Left lung (tissue), 10 donors: ENCODE results near the gene DAZAP2. TPM values are rescaled to one million over a fixed set of nuclear protein-coding genes. Genes with fewer than 3 reads are reported as not detected.
A peak's percentile ranks its signal among the peaks of the same experiment; 100 is the strongest.

Source experiments
- ATAC-seq: fragments of 200-7000 bp; cut with Tn5 transposase; one replicate; pipeline ENCODE4 v1.9.1; 2020; ENCODE audit warnings: moderate library complexity
- DNase-seq, 4 donors: peaks; one replicate each; pipeline ENCODE4 v3.0.0-alpha.2; 2013 to 2020
- H3K27ac ChIP-seq, 2 donors: fragments of 200-600 bp; sonication (generic) in 1 of 2; one replicate each; pipeline versions ENCODE4 v1.5.0 to v1.8.0; 2020 to 2021
- H3K27me3 ChIP-seq, 2 donors: fragments of 200-600 bp; sonication (generic) in 1 of 2; one replicate each; pipeline versions ENCODE4 v1.5.0 to v1.8.0; 2020 to 2021
- H3K36me3 ChIP-seq, 2 donors: fragments of 200-600 bp; sonication (generic) in 1 of 2; one replicate each; pipeline versions ENCODE4 v1.5.0 to v1.8.0; 2020 to 2021
- H3K4me1 ChIP-seq, 2 donors: fragments of 200-600 bp; one replicate each; pipeline ENCODE4 v1.8.0; 2021
- H3K4me3 ChIP-seq, 2 donors: fragments of 200-600 bp; sonication (generic) in 1 of 2; one replicate each; pipeline versions ENCODE4 v1.5.0 to v1.8.0; 2020 to 2021; ENCODE audit warnings: mild to moderate bottlenecking in 1 of 2
- H3K9me3 ChIP-seq, 2 donors: fragments of 200-600 bp; sonication (generic) in 1 of 2; one replicate each; pipeline versions ENCODE4 v1.5.0 to v1.8.0; 2020 to 2021
- intact Hi-C, 2 donors: fragments of 100-400 bp; cut with DNase I; formaldehyde crosslinking; loops; one replicate each; pipeline versions ENCODE4 v1.11.2 to v1.14.2; 2022
- polyA plus RNA-seq, 6 donors: library from polyadenylated mRNA; unstranded; fragments of 120-200 nt; gene quantifications; one replicate each; pipeline ENCODE4 v1.2.1, GENCODE V29; 2013; ENCODE audit not compliant: insufficient read length in 6 of 6
- total RNA-seq, 2 donors: library from RNA; stranded (reverse); fragmentation: NEBNext Ultra II Directional; extraction: Animal tissue kit (Norgen Biotek cat#: 25700); gene quantifications; one replicate each; pipeline ENCODE4 v1.2.1, GENCODE V29; 2021
- TF ChIP-seq, protein P1 (sequence below), 2 donors: fragments of 200-600 bp; sonication (generic) in 1 of 2; IDR thresholded peaks; one replicate each; pipeline versions ENCODE4 v1.5.0 to v1.8.0; 2021; ENCODE audit warnings: antibody characterized with exemption in 2 of 2
- donor health status: DM: no; HTN: yes; CAD: no.
- donor health status: DM: no; HTN: no; CAD: no.

Gene DAZAP2
- total and polyA plus RNA-seq, 8 donors = 184 to 224 (median 212) TPM

DNA sequence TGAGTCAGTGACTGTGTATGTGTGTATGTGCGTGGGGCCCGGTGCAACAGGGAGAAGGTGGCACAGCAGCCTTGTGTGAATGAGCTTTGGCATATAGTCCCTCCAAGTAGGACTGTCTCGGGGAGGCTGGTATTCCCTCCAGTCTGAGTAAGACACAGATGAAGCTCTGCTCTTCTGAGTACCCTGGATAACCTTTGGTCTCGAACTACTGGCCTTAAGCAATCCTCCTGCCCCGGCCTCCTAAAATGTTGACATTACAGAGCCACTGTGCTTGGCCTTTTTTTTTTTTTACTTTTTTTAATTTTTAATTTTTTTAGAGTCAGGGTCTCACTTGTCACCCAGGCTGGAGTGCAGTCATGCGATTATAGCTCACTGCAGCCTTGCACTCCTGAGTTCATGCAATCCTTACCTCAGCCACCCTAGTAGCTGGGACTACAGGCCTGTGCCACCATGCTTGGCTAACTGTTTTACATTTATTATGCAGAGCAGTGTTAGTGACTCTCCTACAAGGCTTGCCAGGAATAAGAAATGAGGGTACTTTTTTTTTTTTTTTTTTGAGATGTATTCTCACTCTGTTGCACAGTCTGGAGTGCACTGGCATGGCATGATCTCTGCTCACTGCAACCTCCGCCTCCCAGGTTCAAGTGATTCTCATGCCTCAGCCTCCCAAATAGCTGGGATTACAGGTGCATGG, 9.4 kb upstream of the DAZAP2 start:
- no peak overlapping the region for H3K27ac ChIP-seq
- no peak overlapping the region for H3K4me3 ChIP-seq
- no peaks in the 10 kb centered on the region for H3K36me3 ChIP-seq
- TF ChIP-seq, protein P1, sequence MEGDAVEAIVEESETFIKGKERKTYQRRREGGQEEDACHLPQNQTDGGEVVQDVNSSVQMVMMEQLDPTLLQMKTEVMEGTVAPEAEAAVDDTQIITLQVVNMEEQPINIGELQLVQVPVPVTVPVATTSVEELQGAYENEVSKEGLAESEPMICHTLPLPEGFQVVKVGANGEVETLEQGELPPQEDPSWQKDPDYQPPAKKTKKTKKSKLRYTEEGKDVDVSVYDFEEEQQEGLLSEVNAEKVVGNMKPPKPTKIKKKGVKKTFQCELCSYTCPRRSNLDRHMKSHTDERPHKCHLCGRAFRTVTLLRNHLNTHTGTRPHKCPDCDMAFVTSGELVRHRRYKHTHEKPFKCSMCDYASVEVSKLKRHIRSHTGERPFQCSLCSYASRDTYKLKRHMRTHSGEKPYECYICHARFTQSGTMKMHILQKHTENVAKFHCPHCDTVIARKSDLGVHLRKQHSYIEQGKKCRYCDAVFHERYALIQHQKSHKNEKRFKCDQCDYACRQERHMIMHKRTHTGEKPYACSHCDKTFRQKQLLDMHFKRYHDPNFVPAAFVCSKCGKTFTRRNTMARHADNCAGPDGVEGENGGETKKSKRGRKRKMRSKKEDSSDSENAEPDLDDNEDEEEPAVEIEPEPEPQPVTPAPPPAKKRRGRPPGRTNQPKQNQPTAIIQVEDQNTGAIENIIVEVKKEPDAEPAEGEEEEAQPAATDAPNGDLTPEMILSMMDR (IDR thresholded peaks at IDR 0.05) = no peak
- no peak for DNase-seq
- no peak for ATAC-seq
- no peaks in the 10 kb centered on the region for H3K4me1 ChIP-seq
- H3K27me3 ChIP-seq = no peaks in the 10 kb centered on the region
- intact Hi-C loops = no loop called here
- H3K9me3 ChIP-seq = no peaks in the 10 kb centered on the region

DNA sequence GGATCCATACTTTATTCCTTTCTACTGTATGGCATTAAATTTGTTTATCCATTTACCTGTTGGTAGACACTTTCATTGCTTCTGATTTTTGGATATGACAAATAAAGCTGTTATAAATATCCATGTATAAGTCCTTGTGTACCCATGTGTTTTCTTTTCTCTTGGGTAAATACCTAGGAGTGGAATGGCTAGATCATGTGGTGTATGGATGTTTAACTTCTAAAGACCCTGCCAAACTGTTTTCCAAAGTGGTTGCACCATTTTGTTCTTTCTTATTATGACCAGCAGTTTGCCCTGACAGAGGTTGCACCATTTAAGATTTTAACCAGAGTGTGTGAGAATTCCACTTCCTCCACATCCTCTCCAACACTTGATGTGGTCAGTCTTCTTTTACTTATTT, 6.0 kb upstream of the DAZAP2 start:
- no peak for ATAC-seq
- TF ChIP-seq, protein P1 (IDR thresholded peaks at IDR 0.05) = no peak
- intact Hi-C loops = no loop called here
- Histone ChIP-seq H3K4me3 (no peak overlapping the region), H3K27me3 (no peaks in the 10 kb centered on the region), H3K4me1 (no peaks in the 10 kb centered on the region), H3K36me3 (no peaks in the 10 kb centered on the region), H3K9me3 (no peaks in the 10 kb centered on the region), H3K27ac (no peak overlapping the region)
- DNase-seq = no peak

DNA sequence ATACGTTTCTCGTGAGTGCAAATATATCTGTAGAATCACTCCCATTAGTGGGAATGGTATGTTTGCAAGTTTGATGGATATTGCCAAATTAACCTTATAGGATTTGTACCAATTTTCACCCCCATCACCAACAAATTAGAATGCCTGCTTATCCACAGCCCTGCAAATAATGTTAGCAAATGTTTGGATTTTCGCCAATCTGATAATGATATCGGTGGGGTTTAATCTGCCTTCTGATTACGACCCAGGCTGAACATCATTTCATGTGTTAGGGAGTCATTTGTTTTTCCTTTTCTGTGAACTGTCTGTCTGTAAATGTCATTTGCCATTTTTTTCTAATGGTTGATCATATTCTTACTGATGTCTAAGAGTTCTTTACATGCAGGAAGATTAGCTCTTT, 4.1 kb upstream of the DAZAP2 start:
- Histone ChIP-seq H3K27ac (no peak overlapping the region), H3K4me3 (no peak overlapping the region), H3K4me1 (peaks cover 0 to 7% of the 10 kb centered on the region in 2 donors), H3K27me3 (no peaks in the 10 kb centered on the region), H3K36me3 (no peaks in the 10 kb centered on the region), H3K9me3 (no peaks in the 10 kb centered on the region)
- ATAC-seq (no peak), DNase-seq (no peak)
- TF ChIP-seq, protein P1 (IDR thresholded peaks at IDR 0.05) = no peak
- intact Hi-C loops = no loop called here

DNA sequence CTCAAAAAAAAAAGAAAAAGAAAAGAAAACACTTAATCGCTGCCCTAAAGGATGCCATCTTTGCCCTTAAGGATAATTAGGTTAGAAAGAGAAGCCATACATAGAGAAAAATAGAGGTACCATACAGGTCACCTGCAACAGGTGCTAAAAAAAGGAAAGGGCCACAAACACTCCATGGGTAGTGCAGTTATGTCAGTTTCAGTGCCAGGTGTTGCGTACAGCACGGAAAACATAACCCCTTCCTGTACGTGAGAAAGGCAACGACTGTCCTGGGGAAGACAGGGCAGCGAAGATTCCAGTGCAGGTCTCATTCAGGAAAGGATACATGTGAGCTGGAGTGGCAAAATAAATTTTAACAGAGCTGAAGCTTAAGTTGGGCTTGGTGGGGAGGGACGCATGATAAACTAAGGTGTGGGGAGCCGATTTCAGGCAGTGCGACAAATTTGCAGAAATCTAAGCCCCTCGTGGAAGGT, 553 bp upstream of the DAZAP2 start:
- Histone ChIP-seq H3K4me3 (peak overlapping the region; percentile 73 to 79), H3K27ac (peak overlapping the region; percentile 99 to 100), H3K9me3 (no peaks in the 10 kb centered on the region), H3K4me1 (peaks cover 8 to 42% of the 10 kb centered on the region in 2 donors), H3K27me3 (no peaks in the 10 kb centered on the region), H3K36me3 (peaks cover 0 to 32% of the 10 kb centered on the region in 2 donors)
- peak; percentile 28 for ATAC-seq
- TF ChIP-seq, protein P1 (IDR thresholded peaks at IDR 0.05) = no peak
- intact Hi-C loops = no loop called here
- peak in 1 of 4 donors; percentile 25 for DNase-seq

DNA sequence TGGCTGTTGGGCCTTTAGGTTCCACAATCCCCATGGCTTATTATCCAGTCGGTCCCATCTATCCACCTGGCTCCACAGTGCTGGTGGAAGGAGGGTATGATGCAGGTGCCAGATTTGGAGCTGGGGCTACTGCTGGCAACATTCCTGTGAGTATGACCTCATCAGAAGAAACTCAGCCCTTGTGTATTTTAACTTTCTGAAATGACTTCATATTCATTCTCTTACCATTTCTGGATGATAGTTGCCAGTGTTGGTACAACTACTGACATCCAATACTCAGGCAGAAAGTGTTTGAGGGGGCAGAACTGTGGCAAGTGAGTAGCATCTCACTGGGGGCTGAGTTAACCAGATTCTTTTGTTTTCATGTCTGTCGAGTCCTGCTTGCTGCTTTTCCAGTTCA, 2.3 kb downstream of the DAZAP2 start:
- intact Hi-C loops = no loop called here
- TF ChIP-seq, protein P1 (IDR thresholded peaks at IDR 0.05) = no peak
- H3K4me3 ChIP-seq = peak overlapping the region in 1 of 2 donors; percentile 79
- no peaks in the 10 kb centered on the region for H3K27me3 ChIP-seq
- ATAC-seq (no peak), DNase-seq (no peak)
- H3K4me1 ChIP-seq = peaks cover 10 to 70% of the 10 kb centered on the region in 2 donors
- H3K36me3 ChIP-seq = peaks cover 0 to 52% of the 10 kb centered on the region in 2 donors
- peak overlapping the region in 1 of 2 donors; percentile 99 for H3K27ac ChIP-seq
- no peaks in the 10 kb centered on the region for H3K9me3 ChIP-seq
